Pancreas (tissue), 10 donors: ENCODE results near the gene ASS1. TPM values are rescaled to one million over a fixed set of nuclear protein-coding genes. Genes with fewer than 3 reads are reported as not detected.
A peak's percentile ranks its signal among the peaks of the same experiment; 100 is the strongest.

ENCODE experiments used
- ATAC-seq, 4 donors: fragments of 200-7000 bp; cut with Tn5 transposase; one replicate each; pipeline versions ENCODE4 v1.8.0 to v1.9.1; 2020; ENCODE audit warnings: mild to moderate bottlenecking in 4 of 4, moderate library complexity in 4 of 4
- DNase-seq, 6 donors: peaks; one replicate each; pipeline ENCODE4 v3.0.0-alpha.2; 2020
- FAIRE-seq: peaks from 2 replicates; lab custom pipeline; 2012; peaks lifted over from hg19 to GRCh38; lab: Jason Lieb, UNC
- H3K27ac ChIP-seq, 4 donors: fragments of 200-600 bp; sonication (generic); 1 replicate in 3 of 4; 2 replicates in 1 of 4; pipeline versions ENCODE4 v1.5.0 to v1.8.0; 2020
- H3K27me3 ChIP-seq, 4 donors: fragments of 200-600 bp; one replicate each; pipeline ENCODE4 v1.8.0; 2021
- H3K36me3 ChIP-seq, 3 donors: fragments of 200-600 bp; sonication (generic) in 1 of 3; one replicate each; pipeline versions ENCODE4 v1.5.0 to v1.8.0; 2020 to 2021
- H3K4me1 ChIP-seq, 3 donors: fragments of 200-600 bp; one replicate each; pipeline ENCODE4 v1.8.0; 2021
- H3K4me3 ChIP-seq, 4 donors: fragments of 200-600 bp; sonication (generic) in 2 of 4; one replicate each; pipeline versions ENCODE4 v1.5.0 to v1.8.0; 2020 to 2021
- H3K9me3 ChIP-seq, 4 donors: fragments of 200-600 bp; one replicate each; pipeline ENCODE4 v1.8.0; 2021
- WGBS, 2 donors: extraction: QIAGEN DNeasy Blood & Tissue Kit; methylation state at CpG; one replicate each; pipeline ENCODE4 v1.1.7; 2013; 5-methylcytosine and 5-hydroxymethylcytosine counted together
- intact Hi-C, 3 donors: fragments of 100-400 bp; cut with DNase I; formaldehyde crosslinking; loops; one replicate each; pipeline versions ENCODE4 v1.11.1 to v1.14.2; 2022
- polyA plus RNA-seq, 2 donors: library from polyadenylated mRNA; stranded (reverse); fragments of 200-250 nt; gene quantifications; one replicate each; pipeline ENCODE4 v1.2.3, GENCODE V29; 2013
- total RNA-seq, 6 donors: library from RNA; stranded (reverse); fragmentation: NEBNext Ultra II Directional in 4 of 6; extraction: Animal tissue kit (Norgen Biotek cat#: 25700) in 4 of 6; gene quantifications; one replicate each; pipeline versions ENCODE4 v1.2.1 to v1.2.4, GENCODE V29; 2021 to 2023
- TF ChIP-seq, protein P1 (sequence below), 4 donors: fragments of 200-600 bp; sonication (generic) in 3 of 4; IDR thresholded peaks; one replicate each; pipeline versions ENCODE4 v1.5.0 to v1.8.0; 2021; ENCODE audit warnings: antibody characterized with exemption in 4 of 4
- donor health status: healthy with polysubstance abuse.
- donor health status: DM: no; HTN: no; CAD: no; lungs with moderate emphysema.
- donor health status: DM: no; HTN: no; CAD: no.
- donor health status: control.
- donor health status: control.
- donor health status: Bipolar disorder and iron deficiency.
- donor health status: DM: yes; HTN: yes; CAD: no.
- donor health status: DM: no; HTN: no; CAD: no.
- donor health status: DM: no; HTN: no; CAD: no.
- donor health status: DM: yes; HTN: yes; CAD: no.

The ASS1 gene
- total and polyA plus RNA-seq, 8 donors = 19.3 to 71.4 (median 27.1) TPM

DNA sequence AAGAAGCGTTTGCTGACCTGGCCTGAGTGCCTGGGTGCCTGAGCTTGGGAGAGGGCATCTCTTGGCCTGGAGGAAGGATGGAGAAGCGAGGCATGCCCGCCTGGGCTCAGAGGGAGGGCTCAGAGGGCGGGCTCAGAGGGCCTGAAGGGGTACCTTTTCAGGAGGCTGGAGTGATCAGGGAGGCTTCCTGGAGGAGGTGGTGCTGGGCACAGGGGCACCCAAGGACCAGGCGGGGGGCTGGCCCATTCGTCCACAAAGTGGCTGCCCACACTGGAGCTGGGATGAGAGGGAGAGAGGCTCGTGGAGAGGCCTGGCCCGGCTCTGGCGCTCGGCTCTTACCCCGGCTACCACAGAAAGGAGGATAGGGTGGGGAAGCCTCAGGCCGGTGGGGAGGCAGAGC, 32.8 kb downstream of the ASS1 start:
- FAIRE-seq (no peak), ATAC-seq (no peak), DNase-seq (peak in 1 of 6 donors; percentile 57)
- Histone ChIP-seq H3K27me3 (no peaks in the 10 kb centered on the region), H3K36me3 (no peaks in the 10 kb centered on the region), H3K4me1 (no peaks in the 10 kb centered on the region), H3K4me3 (no peak overlapping the region), H3K9me3 (no peaks in the 10 kb centered on the region), H3K27ac (no peak overlapping the region)
- 89 to 99% methylated on average over 10 to 12 of the region's 12 CpGs for WGBS, 2 donors
- intact Hi-C loops = loop anchor here in 1 of 3 donors (10.0 kb wide), 1 partner anchor 197 kb away; no protein-coding TSS in a partner anchor
- TF ChIP-seq, protein P1, sequence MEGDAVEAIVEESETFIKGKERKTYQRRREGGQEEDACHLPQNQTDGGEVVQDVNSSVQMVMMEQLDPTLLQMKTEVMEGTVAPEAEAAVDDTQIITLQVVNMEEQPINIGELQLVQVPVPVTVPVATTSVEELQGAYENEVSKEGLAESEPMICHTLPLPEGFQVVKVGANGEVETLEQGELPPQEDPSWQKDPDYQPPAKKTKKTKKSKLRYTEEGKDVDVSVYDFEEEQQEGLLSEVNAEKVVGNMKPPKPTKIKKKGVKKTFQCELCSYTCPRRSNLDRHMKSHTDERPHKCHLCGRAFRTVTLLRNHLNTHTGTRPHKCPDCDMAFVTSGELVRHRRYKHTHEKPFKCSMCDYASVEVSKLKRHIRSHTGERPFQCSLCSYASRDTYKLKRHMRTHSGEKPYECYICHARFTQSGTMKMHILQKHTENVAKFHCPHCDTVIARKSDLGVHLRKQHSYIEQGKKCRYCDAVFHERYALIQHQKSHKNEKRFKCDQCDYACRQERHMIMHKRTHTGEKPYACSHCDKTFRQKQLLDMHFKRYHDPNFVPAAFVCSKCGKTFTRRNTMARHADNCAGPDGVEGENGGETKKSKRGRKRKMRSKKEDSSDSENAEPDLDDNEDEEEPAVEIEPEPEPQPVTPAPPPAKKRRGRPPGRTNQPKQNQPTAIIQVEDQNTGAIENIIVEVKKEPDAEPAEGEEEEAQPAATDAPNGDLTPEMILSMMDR (IDR thresholded peaks at IDR 0.05) = no peak

DNA sequence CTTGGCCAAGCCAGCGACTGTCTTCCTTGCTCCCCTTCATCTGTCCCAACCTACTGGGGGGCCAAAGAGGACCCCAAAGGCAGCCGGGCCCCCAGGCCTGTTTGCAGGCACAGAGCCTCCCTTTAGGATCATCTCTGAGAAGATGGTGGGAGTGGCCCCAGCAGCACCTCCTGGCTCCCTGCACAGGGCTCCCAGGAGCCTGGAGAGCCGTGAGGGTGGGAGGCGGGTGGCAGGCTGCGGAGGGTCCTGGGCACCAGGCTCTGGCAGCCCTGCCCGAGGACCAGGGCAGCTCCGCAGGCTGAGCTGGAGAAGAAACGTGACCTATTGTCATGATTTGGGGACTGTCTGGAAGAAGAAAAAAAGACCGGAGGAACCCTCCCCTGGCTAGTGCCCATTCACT, 33.4 kb downstream of the ASS1 start:
- TF ChIP-seq, protein P1 (IDR thresholded peaks at IDR 0.05) = no peak
- no peaks in the 10 kb centered on the region for H3K36me3 ChIP-seq
- no peaks in the 10 kb centered on the region for H3K27me3 ChIP-seq
- H3K9me3 ChIP-seq = no peaks in the 10 kb centered on the region
- ATAC-seq (no peak), DNase-seq (peak in 1 of 6 donors; percentile 35), FAIRE-seq (no peak)
- no peak overlapping the region for H3K4me3 ChIP-seq
- no peak overlapping the region for H3K27ac ChIP-seq
- intact Hi-C loops = loop anchor here in 1 of 3 donors (10.0 kb wide), 1 partner anchor 197 kb away; no protein-coding TSS in a partner anchor
- no peaks in the 10 kb centered on the region for H3K4me1 ChIP-seq
- 85 to 91% methylated on average over 9 of the region's 9 CpGs for WGBS, 2 donors

DNA sequence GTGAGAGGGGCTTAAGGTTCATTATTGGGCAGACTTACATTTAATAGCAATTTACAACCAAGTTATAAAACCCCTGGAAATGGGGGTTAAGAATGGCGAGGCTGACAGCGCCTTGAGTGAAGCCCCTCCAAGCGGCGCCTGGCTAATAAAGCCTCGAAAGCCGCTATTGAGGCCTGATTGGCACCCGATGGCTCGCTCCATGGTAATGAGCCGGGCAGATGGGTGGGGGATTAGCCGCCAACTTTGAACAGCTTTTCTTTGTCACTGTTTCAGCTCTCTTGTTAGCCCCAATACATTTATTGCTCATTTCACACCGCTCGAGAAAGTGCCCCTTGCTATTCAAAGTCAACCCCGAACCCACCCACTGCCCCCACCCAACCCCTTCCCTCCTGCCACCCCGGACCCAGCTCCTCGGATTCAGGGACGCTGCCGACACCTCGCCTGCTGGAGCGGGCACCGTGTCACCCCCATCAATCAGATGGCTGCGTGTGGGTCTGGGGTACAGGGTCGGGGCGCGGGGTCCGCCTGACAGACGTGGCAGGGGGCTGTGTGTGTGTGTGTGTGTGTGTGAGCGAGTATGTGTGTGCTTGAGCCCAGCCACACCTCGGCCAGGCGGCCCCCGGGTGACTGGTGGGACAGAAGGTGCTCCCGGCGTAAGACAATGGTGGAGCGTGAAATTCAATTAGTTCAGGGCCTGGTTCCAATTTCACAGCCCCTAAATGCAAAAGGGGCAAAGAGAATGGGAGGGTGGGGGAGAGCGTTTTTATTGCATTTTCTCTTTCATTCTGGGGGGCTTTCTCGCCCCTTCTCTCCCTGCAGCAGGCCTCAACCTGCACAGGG, 34.2 kb downstream of the ASS1 start:
- DNase-seq = peak in 1 of 6 donors; percentile 51
- TF ChIP-seq, protein P1 (IDR thresholded peaks at IDR 0.05) = no peak
- no peak overlapping the region for H3K4me3 ChIP-seq
- intact Hi-C loops = loop anchor here in 1 of 3 donors (10.0 kb wide), 1 partner anchor 196 kb away; no protein-coding TSS in a partner anchor
- no peak for FAIRE-seq
- H3K27me3 ChIP-seq = no peaks in the 10 kb centered on the region
- no peak for ATAC-seq
- H3K9me3 ChIP-seq = no peaks in the 10 kb centered on the region
- H3K36me3 ChIP-seq = no peaks in the 10 kb centered on the region
- H3K27ac ChIP-seq = no peak overlapping the region
- WGBS, 2 donors = 87 to 89% methylated on average over 35 of the region's 35 CpGs
- no peaks in the 10 kb centered on the region for H3K4me1 ChIP-seq

DNA sequence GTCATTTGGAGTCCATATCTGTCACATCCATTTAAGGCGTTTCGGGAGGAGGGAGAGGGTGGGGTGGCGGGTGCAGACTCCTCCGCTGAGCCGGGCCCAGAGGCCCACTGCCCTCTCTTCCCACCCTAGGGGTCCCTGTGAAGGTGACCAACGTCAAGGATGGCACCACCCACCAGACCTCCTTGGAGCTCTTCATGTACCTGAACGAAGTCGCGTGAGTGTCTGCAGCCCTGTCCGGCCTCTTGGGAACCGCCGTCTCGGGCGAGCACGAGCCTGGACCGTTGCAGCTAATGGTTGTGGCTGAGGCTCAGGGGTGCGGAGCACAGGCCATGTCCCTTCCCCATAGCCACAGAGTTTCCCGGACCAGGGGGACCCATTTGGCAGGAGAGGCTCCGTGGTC, 34.8 kb downstream of the ASS1 start:
- DNase-seq = peak in 1 of 6 donors; percentile 37
- Histone ChIP-seq H3K27me3 (no peaks in the 10 kb centered on the region), H3K36me3 (no peaks in the 10 kb centered on the region), H3K4me1 (no peaks in the 10 kb centered on the region), H3K27ac (no peak overlapping the region), H3K4me3 (no peak overlapping the region), H3K9me3 (no peaks in the 10 kb centered on the region)
- TF ChIP-seq, protein P1 (IDR thresholded peaks at IDR 0.05) = no peak
- FAIRE-seq = no peak
- WGBS, 2 donors = 92 to 96% methylated on average over 19 of the region's 19 CpGs
- ATAC-seq = no peak
- intact Hi-C loops = loop anchor here in 1 of 3 donors (10.0 kb wide), 1 partner anchor 195 kb away; no protein-coding TSS in a partner anchor

DNA sequence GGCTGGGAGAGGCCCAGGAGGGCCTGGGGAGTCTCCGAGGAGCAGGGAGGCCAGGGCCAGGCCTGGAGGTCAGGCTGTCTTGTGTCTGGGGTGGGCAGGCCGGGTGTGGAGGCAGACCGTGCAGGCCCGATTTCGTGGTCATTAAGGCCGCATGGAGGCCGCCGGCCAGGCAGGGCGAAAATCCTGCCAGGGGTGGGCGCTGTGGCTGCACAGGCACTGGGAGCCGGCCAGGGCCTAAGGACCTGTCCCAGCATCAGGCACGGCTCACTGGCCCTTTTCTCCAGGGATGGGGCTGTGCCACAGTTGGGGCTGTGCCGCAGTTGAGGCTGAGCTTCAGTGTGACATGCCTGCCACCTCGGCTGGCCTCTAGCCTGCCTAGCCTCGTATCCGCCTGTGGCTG, 35.9 kb downstream of the ASS1 start:
- TF ChIP-seq, protein P1 (IDR thresholded peaks at IDR 0.05) = no peak
- no peak for FAIRE-seq
- Histone ChIP-seq H3K27me3 (no peaks in the 10 kb centered on the region), H3K4me3 (no peak overlapping the region), H3K4me1 (no peaks in the 10 kb centered on the region), H3K27ac (no peak overlapping the region), H3K36me3 (no peaks in the 10 kb centered on the region), H3K9me3 (no peaks in the 10 kb centered on the region)
- intact Hi-C loops = no loop called here
- ATAC-seq = no peak
- no peak for DNase-seq
- WGBS, 2 donors = 83 to 88% methylated on average over 15 to 16 of the region's 16 CpGs
